HG03460 (cell line): ENCODE results near the gene ADGRA1.
"Not testable (repeated sequence)": the region's sequence is repeated elsewhere in the genome, so short reads cannot be mapped to it uniquely, and the experiment has no call there.

Experiments used
- ATAC-seq: cut with Tn5 transposase; IDR thresholded peaks from one replicate; pipeline ENCODE4 v1.9.1; 2021; ENCODE audit not compliant: unreplicated experiment

Gene ADGRA1

DNA sequence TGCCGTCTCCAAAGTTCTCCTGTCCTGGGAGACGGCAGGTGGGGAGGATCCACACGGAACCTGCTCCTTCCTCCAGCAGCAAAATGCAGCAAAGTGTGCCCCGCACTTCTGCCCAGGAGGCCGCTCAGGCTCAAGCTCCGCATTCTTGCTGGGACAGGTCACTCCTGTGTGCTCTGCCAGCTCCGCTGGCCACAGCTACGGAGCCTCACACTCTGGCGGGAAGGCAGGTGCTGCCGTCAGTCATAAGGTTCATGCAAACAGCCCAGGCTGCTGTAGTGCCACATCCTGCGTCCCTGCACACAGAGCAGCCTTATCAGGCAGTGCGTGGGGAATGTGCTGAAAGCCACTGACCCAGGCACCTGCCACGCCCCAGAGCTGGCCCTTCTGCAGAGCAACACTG, 22.4 kb downstream of the ADGRA1 start:
- no peak for ATAC-seq

GRCh38 chr10:133110609-133111275, 23.0 kb downstream of the ADGRA1 start:
- no peak for ATAC-seq

GRCh38 chr10:133111640-133112039, 23.9 kb downstream of the ADGRA1 start:
- ATAC-seq = not testable (repeated sequence)

- no peak for ATAC-seq
Measured at GRCh38 chr10:133113146-133113830, 25.6 kb downstream of the ADGRA1 start.

- no peak for ATAC-seq
Measured at GRCh38 chr10:133113847-133114246, 26.1 kb downstream of the ADGRA1 start.

DNA sequence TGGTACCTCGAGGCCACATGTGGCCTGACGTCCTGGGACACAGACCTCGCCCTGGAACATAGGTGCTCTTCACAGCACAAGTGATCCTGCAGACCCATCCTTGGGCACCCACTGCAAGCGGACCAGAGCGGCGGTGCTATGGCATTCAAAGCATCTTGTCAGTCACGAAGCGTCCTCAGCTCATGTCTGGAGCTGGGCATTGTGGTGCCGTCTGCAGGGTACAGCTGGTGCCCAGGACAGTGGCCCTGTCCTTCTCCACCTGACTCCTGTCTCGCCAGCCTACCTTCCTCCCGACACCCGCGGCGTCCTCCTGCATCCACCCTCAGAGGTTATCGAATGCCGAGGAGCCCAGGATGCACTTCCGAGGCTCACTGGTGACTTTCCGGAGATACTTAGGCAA, 26.5 kb downstream of the ADGRA1 start:
- no peak for ATAC-seq

GRCh38 chr10:133114726-133115452, 27.2 kb downstream of the ADGRA1 start:
- no peak for ATAC-seq

DNA sequence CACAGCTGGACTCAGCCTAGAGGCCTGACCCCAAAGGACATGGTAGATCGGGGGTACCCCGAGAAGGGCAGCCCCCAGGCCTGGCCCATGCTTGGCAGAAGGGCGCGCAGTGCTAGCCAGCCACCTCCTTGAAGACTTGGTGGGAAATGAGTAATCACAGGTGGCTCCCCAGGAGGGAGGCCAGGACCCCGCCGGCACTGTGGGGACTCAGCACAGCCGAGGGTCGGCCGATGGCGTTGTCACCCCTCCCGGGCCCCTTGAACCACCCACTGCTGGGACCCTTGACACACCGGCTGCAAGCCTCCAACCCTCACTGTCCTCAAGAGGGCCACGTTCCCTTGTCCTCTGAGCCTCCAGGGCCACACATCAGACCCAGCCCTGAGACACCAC, 27.7 kb downstream of the ADGRA1 start:
- no peak for ATAC-seq

GRCh38 chr10:133115976-133116375, 28.3 kb downstream of the ADGRA1 start:
- no peak for ATAC-seq

DNA sequence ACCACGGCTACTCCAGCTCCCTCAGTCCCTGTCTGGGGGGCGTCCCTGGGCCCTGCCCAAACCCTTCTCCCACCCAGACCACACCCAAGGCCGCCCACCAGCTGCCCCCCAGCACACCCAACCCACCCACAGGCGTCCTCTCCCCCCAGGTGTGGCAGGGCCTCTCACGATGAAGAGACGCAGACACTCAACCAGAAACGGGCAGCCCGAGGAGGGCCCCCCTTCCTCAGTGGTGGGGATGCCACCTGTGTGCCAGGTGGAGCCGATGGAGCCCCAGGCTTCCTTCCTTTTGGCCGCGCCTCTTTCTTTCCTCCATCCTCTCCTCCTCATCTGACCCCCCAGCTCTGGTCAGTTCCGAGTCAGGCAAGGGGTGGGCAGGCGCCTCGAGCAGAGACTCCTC, 28.7 kb downstream of the ADGRA1 start:
- no peak for ATAC-seq

DNA sequence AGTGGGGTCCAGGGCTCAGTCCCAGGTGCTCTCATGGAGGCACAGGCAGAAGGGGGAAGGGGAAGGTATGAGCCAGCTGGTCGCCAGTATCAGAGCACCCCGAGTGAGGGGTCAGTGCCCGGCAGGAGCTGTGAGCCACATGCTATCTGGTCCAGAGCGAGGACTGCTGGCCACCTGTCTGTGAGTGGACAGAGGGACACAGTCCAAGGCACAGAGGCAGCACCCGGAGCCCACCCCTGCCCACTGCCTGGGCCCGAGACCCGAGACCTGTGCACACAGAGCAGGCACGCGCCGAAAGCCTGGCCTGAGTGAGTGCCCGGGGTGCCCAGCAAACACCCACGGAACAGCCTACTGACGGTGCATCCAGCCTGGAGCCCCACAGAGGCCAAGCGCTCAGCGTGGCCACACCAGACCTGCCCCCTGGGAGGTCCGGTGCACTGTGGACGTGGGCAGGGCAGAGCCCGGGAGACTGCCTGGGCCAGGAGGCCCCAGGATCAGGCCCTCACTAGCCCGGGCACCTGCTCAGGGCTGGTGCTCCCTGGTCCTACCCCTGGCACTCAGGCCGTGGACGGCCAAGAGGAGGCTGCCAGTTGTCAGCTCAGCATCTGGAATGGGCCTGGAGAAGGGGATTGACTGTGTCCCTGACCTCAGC, 29.4 kb downstream of the ADGRA1 start:
- no peak for ATAC-seq

GRCh38 chr10:133117688-133118071, 30.0 kb downstream of the ADGRA1 start:
- ATAC-seq = no peak

DNA sequence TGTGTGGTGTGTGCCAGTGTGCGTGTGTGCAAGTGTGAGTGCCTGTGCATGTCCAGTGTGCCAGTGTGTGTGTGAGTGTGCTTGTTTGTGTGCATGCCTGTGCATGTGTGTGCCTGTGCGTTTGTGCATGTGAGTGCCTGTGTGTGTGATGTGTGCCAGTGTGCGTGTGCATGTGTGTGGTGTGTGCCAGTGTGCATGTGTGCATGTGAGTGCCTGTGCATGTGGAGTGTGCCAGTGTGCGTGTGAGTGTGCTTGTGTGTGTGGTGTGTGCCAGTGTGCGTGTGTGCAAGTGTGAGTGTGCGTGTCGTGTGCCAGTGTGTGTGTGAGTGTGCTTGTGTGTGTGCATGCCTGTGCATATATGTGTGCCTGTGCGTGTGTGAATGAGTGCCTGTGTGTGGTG, 33.8 kb downstream of the ADGRA1 start:
- no peak for ATAC-seq

- no peak for ATAC-seq
Measured at GRCh38 chr10:133122171-133122935, 34.6 kb downstream of the ADGRA1 start.

DNA sequence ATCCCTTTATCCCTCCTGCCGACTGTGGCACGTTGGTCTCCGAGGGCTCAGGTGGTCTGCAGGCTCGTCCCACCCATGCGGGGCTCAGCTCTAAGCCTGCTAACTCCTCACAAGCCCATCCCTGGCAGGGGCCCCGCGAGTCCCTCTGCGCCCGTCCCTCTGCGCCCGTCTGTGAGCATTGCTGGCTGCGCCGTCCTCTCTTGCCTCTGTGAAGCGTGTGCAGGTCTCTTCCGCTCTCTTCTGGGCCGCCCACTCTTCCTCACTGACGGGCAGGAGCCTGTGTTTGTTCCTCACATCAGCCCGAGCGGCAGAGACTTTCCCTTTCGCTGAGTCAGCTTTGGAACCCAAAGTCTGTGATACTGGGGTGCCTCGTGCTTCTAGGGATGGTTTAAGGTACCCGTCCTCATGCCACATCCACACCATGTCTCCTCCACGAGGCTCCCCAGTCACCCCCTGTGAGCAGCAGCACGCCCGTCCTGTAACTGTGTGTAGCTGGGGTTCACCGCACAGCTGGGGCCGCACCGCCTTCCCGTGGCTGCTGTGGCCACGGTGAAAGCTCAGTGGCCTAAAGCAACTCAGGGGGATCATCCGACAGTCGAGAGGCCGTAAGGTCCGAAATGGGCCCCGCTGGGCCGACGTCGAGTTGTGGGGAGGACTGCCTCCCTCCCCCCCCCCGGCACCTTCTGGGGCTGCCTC, 35.5 kb downstream of the ADGRA1 start:
- no peak for ATAC-seq

DNA sequence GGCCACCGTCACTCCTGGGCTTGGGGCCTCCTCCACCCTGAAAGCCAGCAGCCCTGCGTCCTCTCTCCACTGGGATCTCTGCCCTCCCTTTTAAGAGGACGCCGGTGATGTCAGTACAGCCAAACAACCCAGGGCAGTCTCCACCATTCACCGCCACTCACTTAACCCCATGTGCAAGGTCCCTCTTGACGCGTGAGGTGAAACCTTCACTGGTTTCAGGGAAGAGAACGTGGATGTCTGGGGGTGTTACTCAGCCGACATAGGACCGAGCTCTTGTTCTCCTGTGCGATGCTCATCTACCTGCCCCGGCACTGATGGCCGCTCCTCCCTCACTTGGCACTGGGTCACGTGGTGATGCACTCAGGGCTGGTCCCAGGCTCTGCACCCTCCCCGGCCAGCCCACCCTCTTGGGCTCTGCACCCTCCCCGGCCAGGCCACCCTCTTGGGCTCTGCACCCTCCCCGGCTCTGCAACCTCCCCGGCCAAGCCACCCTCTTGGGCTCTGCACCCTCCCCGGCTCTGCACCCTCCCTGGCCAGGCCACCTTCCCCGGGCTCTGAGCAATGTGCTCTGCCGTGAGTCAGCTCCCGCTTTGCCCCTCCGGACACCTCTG, 36.1 kb downstream of the ADGRA1 start:
- ATAC-seq = no peak

- no peak for ATAC-seq
Measured at GRCh38 chr10:133124357-133125211, 36.9 kb downstream of the ADGRA1 start.

- no peak for ATAC-seq
Measured at GRCh38 chr10:133125901-133126300, 38.2 kb downstream of the ADGRA1 start.
